Activated CD8-positive, alpha-beta T cell treated with anti-CD3 and anti-CD28 coated beads, Interleukin-2, amount 10 ng/mL, durations not matched to agents 7 days and 5 days (primary cell): ENCODE results near the gene SNX25. TPM values are rescaled to one million over a fixed set of nuclear protein-coding genes. Genes with fewer than 3 reads are reported as not detected.
"Not testable (repeated sequence)": the region's sequence is repeated elsewhere in the genome, so short reads cannot be mapped to it uniquely, and the experiment has no call there.

Experiments
- ATAC-seq: fragments of 150-1000 bp; cut with Tn5 transposase; one replicate; pipeline ENCODE4 v1.10.0; 2021; ENCODE audit warnings: moderate library complexity
- CTCF ChIA-PET: fragments of 350-600 bp; sonication (Branson Sonifier 250); formaldehyde crosslinking; loops from one replicate; lab custom pipeline; 2021; ENCODE audit warnings: antibody characterized with exemption; lab: Charles Lee
- POLR2A ChIA-PET: fragments of 350-600 bp; sonication (Branson Sonifier 250); formaldehyde crosslinking; loops from one replicate; lab custom pipeline; 2021; ENCODE audit warnings: antibody characterized with exemption; lab: Charles Lee
- DNase-seq: peaks from one replicate; pipeline ENCODE4 v3.0.0-alpha.2; 2020
- H3K27ac Mint-ChIP-seq: one replicate; pipeline ENCODE4 v1.8.0; 2021; ENCODE audit warnings: mild to moderate bottlenecking, mixed read lengths
- H3K27me3 Mint-ChIP-seq: one replicate; pipeline ENCODE4 v1.8.0; 2021; ENCODE audit warnings: low read depth, mixed read lengths
- H3K36me3 Mint-ChIP-seq: one replicate; pipeline ENCODE4 v1.8.0; 2021; ENCODE audit warnings: low read depth, mixed read lengths
- H3K4me1 Mint-ChIP-seq: one replicate; pipeline ENCODE4 v1.8.0; 2021; ENCODE audit warnings: low read depth, mixed read lengths
- H3K4me3 Mint-ChIP-seq: one replicate; pipeline ENCODE4 v1.8.0; 2021; ENCODE audit warnings: mild to moderate bottlenecking, mixed read lengths
- H3K9me3 Mint-ChIP-seq: one replicate; pipeline ENCODE4 v1.8.0; 2022; ENCODE audit warnings: mixed read lengths; ENCODE audit not compliant: insufficient read depth
- total RNA-seq, 2 experiments: library from RNA; stranded (reverse); gene quantifications; one replicate each; pipeline ENCODE4 v1.2.3, GENCODE V29; 2021

The SNX25 gene
- total RNA-seq, 2 experiments from 2014 or later: 16.6 to 16.7 TPM

DNA sequence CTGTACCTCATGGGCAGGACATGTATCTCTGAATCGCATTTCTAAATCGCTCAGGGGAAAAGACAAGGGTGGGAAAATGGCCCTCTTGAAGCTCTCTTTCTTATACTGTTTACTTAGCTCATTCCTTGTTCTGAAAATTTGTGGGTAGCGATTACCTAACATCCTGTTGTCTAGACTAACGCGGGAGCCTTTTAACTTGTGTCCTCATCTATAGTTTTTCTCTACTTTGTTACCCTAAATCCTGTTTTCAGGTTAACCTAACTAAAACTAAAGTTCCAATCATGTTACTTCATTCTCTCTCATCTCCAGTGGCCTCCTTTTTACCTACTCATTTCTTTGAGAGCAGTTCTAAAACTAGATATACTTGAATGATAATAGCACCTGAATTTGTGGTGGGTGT, 45.0 kb downstream of the SNX25 start:
- ChIA-PET CTCF (interaction anchor here (0.8 to 1.1 kb wide), 3 partner anchors 12 to 71 kb away, joined by 3 to 4 read pairs (median 4); partner anchors contain the start of gene CFAP97), POLR2A (no interaction called here)
- Mint-ChIP-seq H3K27me3 (no peaks in the 10 kb centered on the region), H3K27ac (peak overlapping the region; percentile 9), H3K9me3 (no peaks in the 10 kb centered on the region), H3K4me1 (peaks cover 44% of the 10 kb centered on the region), H3K4me3 (no peak overlapping the region), H3K36me3 (peaks cover 14% of the 10 kb centered on the region)
- DNase-seq (no peak), ATAC-seq (peak; percentile 44)

DNA sequence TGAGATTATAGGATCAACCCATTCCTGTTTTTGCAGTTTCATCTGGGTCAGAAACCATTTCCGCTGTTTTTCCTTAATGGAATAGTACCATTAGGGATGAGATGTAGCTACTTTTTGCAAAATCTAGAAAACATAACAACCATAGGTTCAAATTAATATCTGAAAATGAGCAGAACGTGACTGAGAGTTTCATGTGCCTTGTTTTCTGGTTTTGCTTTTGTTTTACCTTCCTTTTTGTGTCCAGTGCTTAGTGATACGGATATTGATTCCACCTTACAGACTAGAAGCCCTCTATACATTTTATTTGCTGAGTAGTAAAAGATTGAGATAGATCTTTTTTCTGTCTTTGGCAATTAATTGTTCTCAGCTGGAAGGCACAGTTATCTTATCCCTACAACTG, 46.5 kb downstream of the SNX25 start:
- Mint-ChIP-seq H3K27ac (peak overlapping the region; percentile 81), H3K36me3 (peaks cover 10% of the 10 kb centered on the region), H3K4me3 (peak overlapping the region; percentile 62), H3K4me1 (peaks cover 46% of the 10 kb centered on the region), H3K27me3 (no peaks in the 10 kb centered on the region), H3K9me3 (no peaks in the 10 kb centered on the region)
- ATAC-seq: peak; percentile 79
- ChIA-PET POLR2A (no interaction called here), CTCF (no interaction called here)
- DNase-seq: no peak

DNA sequence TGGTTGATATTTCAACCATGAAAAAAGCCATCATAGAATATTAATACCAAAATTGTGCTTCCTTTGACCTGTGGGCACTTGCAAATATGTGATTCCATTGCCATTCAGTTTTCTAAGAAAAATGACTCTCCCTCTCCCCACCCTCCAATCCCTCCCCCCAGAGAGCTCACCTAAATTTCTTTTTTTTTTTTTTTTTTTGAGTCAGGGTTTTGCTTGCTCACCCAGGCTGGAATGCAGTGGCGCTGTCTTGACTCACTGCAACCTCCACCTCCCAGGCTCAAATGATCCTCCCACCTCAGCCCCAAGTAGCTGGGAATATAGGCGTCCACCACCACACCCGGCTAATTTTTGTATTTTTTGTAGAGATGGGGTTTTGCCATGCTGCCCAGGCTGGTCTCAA, 47.0 kb downstream of the SNX25 start:
- Mint-ChIP-seq H3K27ac (no peak overlapping the region), H3K27me3 (no peaks in the 10 kb centered on the region), H3K4me3 (peak overlapping the region; percentile 62), H3K36me3 (peaks cover 8% of the 10 kb centered on the region), H3K4me1 (peaks cover 42% of the 10 kb centered on the region), H3K9me3 (no peaks in the 10 kb centered on the region)
- ATAC-seq: no peak
- CTCF ChIA-PET: interaction anchor here (0.7 to 1.3 kb wide), 3 partner anchors 15 to 522 kb away, joined by 3 to 4 read pairs (median 3); no protein-coding TSS in a partner anchor
- POLR2A ChIA-PET: no interaction called here
- no peak for DNase-seq

DNA sequence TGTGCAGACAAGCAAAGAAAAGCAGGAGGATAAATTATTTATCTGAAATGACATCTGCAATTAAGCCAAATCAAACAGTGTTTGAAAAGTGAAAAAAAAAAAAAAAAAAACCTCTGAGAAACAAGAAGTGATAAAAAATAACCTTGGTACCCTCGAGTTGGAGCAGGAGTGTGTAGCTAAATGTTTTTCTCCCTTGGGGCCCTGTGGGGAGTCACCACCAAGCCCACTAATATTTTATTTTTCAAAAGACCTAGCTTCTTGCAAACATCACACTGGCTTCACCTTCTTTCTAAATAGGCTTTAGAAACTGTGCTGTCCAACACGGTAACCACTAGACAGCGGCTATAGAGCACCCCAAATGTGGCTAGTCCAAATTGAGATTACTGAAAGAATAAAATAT, 47.7 kb downstream of the SNX25 start:
- Mint-ChIP-seq H3K27me3 (no peaks in the 10 kb centered on the region), H3K4me3 (no peak overlapping the region), H3K9me3 (no peaks in the 10 kb centered on the region), H3K27ac (no peak overlapping the region), H3K4me1 (peaks cover 37% of the 10 kb centered on the region), H3K36me3 (peaks cover 8% of the 10 kb centered on the region)
- CTCF ChIA-PET: interaction anchor here (0.7 to 1.3 kb wide), 3 partner anchors 14 to 523 kb away, joined by 3 to 4 read pairs (median 3); no protein-coding TSS in a partner anchor
- ATAC-seq (no peak), DNase-seq (no peak)
- POLR2A ChIA-PET: no interaction called here

DNA sequence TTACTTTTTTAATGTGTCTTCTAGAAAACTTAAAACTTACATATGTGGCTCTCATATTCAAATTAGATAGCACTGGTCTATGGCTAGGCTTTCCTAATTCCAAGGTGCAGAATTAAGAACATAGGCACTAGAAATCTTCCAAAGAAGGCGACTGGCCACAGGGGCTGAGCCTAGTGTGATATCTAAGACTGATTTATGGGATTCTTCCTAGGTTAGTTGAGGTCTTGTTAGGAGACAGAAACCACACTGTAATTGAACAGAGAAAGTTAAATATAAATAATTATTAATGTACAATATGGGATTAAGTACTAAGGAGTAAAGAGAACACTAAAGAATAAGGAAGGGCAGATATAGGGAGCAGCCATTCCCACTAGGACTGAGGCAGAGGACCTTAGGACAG, 48.3 kb downstream of the SNX25 start:
- ATAC-seq (no peak), DNase-seq (no peak)
- CTCF ChIA-PET: interaction anchor here (0.9 to 1.3 kb wide), 3 partner anchors 11 to 523 kb away, joined by 3 to 4 read pairs (median 3); no protein-coding TSS in a partner anchor
- H3K4me1 Mint-ChIP-seq: peaks cover 38% of the 10 kb centered on the region
- H3K4me3 Mint-ChIP-seq: no peak overlapping the region
- H3K27me3 Mint-ChIP-seq: no peaks in the 10 kb centered on the region
- H3K36me3 Mint-ChIP-seq: peaks cover 8% of the 10 kb centered on the region
- POLR2A ChIA-PET: no interaction called here
- H3K27ac Mint-ChIP-seq: no peak overlapping the region
- H3K9me3 Mint-ChIP-seq: no peaks in the 10 kb centered on the region

DNA sequence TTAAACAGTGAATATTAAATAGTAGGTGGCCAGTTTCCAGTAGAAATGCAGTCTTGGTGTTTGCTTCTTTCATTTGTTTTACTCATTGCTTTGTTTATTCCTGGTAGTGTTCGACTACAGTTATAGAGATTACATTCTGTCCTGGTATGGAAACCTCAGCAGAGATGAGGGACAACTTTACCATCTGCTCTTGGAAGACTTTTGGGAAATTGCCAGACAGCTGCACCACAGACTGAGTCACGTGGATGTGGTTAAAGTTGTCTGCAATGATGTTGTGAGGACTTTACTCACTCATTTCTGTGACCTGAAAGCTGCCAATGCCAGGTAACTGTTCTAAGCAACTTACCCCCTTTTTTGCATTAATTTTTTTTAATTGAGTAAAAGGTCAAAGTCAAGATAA, 49.3 kb downstream of the SNX25 start:
- H3K27ac Mint-ChIP-seq, H3K9me3 Mint-ChIP-seq, H3K36me3 Mint-ChIP-seq, H3K4me3 Mint-ChIP-seq, ATAC-seq, POLR2A ChIA-PET, H3K27me3 Mint-ChIP-seq, DNase-seq: not testable (repeated sequence)
- H3K4me1 Mint-ChIP-seq: peaks cover 47% of the 10 kb centered on the region
- CTCF ChIA-PET: interaction anchor here (0.9 to 1.9 kb wide), 2 partner anchors 10 to 14 kb away, joined by 3 to 6 read pairs; no protein-coding TSS in a partner anchor

DNA sequence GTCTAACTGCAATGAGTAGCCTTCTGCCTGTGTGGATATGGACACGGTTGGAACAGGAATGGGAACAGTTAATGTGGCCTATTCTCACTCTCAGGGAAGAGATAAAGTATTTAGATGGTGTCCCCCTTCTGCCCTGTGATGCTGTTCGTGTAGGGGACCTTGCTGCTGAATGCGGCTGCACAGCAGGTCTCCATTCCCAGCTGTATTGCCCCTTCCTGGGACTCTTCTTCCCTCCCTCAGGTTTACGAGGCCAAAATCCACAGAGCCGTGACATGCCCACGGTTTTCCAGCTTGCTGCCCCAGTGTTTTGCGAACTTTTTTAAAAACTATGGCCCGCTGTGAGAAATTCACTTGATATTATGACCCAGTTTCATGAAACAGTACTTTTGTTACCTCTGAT, 50.3 kb downstream of the SNX25 start:
- Mint-ChIP-seq H3K9me3 (no peaks in the 10 kb centered on the region), H3K36me3 (peaks cover 3% of the 10 kb centered on the region), H3K4me1 (peaks cover 40% of the 10 kb centered on the region), H3K4me3 (no peak overlapping the region), H3K27ac (no peak overlapping the region), H3K27me3 (no peaks in the 10 kb centered on the region)
- no peak for DNase-seq
- ChIA-PET POLR2A (no interaction called here), CTCF (interaction anchor here (1.1 to 1.9 kb wide), 2 partner anchors 13 to 136 kb away, joined by 3 to 6 read pairs; partner anchors contain the start of gene LRP2BP)
- no peak for ATAC-seq

DNA sequence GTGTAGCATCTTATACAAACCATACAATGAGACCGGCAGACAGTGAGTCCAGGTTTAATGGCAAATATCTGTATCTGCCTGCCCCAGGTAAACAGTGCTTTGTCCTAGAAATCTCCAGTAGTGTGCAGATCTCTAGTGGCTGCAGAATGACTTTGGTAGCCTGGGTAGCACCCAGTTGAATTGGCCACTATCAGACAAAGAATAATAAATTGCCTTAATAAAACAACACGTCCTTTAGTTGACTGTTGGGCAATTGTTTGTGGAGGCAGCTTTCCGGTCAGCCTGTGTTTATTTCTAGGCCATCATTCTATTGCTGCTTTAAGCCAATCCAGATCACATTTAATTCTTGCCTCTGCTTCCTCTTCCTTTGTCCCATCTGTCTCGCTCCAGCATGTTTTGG, 52.5 kb downstream of the SNX25 start:
- CTCF ChIA-PET: no interaction called here
- peaks cover 5% of the 10 kb centered on the region for H3K36me3 Mint-ChIP-seq
- no peak for ATAC-seq
- no peaks in the 10 kb centered on the region for H3K27me3 Mint-ChIP-seq
- no peak overlapping the region for H3K4me3 Mint-ChIP-seq
- peaks cover 35% of the 10 kb centered on the region for H3K4me1 Mint-ChIP-seq
- H3K27ac Mint-ChIP-seq: no peak overlapping the region
- POLR2A ChIA-PET: no interaction called here
- no peaks in the 10 kb centered on the region for H3K9me3 Mint-ChIP-seq
- no peak for DNase-seq

DNA sequence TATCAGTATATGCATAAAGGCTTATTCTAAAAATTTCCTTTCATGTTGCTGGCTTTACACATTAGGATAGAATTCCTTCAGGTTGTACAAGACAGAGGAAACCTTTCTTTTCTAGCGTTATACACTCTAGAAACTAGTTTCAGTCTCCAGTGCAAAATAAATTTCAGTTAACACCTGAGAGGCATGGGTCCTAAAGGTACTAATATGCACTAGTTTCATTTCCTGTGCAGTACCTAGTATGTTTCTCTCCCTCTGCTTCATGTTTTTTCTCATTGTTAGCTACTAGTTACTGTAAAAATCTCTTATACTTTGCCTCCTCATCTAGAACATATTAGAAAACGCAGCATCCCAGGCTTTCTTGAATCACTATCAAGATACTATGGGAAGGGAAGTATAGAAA, 54.0 kb downstream of the SNX25 start:
- ChIA-PET POLR2A (no interaction called here), CTCF (interaction anchor here (0.9 to 1.0 kb wide), 2 partner anchors 21 to 79 kb away, joined by 3 to 5 read pairs; no protein-coding TSS in a partner anchor)
- no peaks in the 10 kb centered on the region for H3K27me3 Mint-ChIP-seq
- DNase-seq (no peak), ATAC-seq (no peak)
- no peak overlapping the region for H3K4me3 Mint-ChIP-seq
- peaks cover 32% of the 10 kb centered on the region for H3K4me1 Mint-ChIP-seq
- no peaks in the 10 kb centered on the region for H3K9me3 Mint-ChIP-seq
- H3K27ac Mint-ChIP-seq: no peak overlapping the region
- peaks cover 13% of the 10 kb centered on the region for H3K36me3 Mint-ChIP-seq

DNA sequence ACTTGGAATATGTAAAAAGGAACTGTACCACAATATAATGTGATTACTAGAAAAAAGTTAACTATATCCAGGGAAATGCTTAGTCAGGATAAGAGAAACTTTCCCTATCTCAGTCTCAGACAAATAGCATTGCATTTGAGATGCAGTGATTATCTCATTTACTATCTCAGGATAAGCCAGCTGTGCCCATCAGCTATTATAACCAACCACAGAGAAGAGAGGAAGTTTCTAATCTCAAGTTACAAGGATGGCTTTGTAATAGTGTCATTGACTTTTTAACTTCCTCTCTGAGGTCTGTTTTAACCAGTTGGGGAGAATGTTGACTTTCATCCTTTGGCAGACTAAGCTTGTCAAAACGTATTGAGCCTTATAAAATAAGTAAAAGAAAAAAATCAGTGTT, 56.5 kb downstream of the SNX25 start:
- CTCF ChIA-PET: interaction anchor here (0.8 to 1.6 kb wide), 6 partner anchors 12 to 83 kb away, joined by 3 to 4 read pairs (median 4); no protein-coding TSS in a partner anchor
- Mint-ChIP-seq H3K9me3 (no peaks in the 10 kb centered on the region), H3K4me3 (no peak overlapping the region), H3K27ac (no peak overlapping the region), H3K36me3 (peaks cover 18% of the 10 kb centered on the region), H3K4me1 (peaks cover 27% of the 10 kb centered on the region), H3K27me3 (no peaks in the 10 kb centered on the region)
- POLR2A ChIA-PET: no interaction called here
- ATAC-seq (peak; percentile 49), DNase-seq (no peak)

DNA sequence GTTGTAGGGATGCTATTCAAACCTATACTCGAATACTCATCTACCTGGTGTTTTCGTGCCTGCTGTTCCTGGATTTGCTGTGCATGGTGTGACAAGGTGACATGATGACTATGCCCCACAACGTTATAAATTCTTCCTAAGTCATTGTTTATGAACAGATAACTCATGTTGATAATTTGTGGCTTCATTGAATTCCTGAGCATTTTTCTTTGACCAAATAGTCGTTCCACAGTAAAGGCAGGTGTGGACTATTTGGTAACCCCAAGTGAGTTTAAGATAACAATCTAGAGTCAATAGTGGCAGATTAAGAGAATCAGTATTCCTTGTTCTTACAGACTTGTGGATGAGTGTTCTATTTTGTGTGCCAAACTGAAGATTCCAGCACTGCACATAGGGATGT, 59.9 kb downstream of the SNX25 start:
- Mint-ChIP-seq H3K4me1 (peaks cover 15% of the 10 kb centered on the region), H3K4me3 (no peak overlapping the region), H3K36me3 (peaks cover 20% of the 10 kb centered on the region), H3K9me3 (no peaks in the 10 kb centered on the region), H3K27me3 (no peaks in the 10 kb centered on the region), H3K27ac (no peak overlapping the region)
- POLR2A ChIA-PET: no interaction called here
- ATAC-seq (no peak), DNase-seq (no peak)
- CTCF ChIA-PET: interaction anchor here (1.5 kb wide), 1 partner anchor 11 kb away, joined by 3 read pairs; no protein-coding TSS in a partner anchor

DNA sequence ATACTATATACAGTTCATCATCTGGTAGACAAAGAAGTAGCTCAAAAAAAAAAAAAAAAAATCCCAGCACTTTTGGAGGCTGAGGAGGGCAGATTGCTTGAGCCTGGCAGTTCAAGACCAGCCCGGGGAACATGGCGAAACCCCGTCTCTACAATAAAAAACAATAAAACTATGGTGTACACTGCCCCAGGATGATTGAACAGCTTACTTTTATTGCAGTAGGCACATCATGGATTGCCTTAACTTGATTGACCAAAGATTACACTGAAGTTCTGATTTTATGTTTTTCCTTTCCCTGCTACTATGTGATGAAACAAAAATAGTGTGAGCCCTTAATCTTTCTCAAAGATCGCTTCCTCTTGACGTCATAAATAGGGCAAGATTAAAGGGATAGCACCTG, 60.6 kb downstream of the SNX25 start:
- no peak overlapping the region for H3K27ac Mint-ChIP-seq
- no peaks in the 10 kb centered on the region for H3K27me3 Mint-ChIP-seq

More for the DNA sequence above, 60.6 kb downstream of the SNX25 start:
- ChIA-PET POLR2A (no interaction called here), CTCF (no interaction called here)
- Mint-ChIP-seq H3K9me3 (no peaks in the 10 kb centered on the region), H3K4me3 (no peak overlapping the region), H3K4me1 (peaks cover 15% of the 10 kb centered on the region), H3K36me3 (peaks cover 20% of the 10 kb centered on the region)
- DNase-seq: no peak
- no peak for ATAC-seq
